NCI-H1436 (cell line): Measurements from ENCODE around the gene LHX5.

Source experiments
- DNase-seq: peaks from one replicate; lab custom pipeline; 2025; lab: John Stamatoyannopoulos, UW

Gene LHX5

DNA sequence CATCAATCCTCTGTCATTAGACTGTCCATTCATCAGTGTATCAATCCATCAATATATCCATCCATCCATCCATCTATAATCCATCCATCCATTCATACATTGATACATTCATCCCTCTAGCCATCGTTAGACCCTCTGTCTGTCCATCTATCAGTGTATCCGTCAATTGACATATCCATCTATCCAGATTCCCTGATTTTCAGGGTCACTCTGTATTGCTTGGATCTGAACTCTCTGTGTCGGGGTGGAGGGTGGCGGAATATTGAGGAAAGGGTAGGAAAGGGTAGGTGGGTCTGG is 32.4 kb downstream of the LHX5 start:
- DNase-seq = no peak

DNA sequence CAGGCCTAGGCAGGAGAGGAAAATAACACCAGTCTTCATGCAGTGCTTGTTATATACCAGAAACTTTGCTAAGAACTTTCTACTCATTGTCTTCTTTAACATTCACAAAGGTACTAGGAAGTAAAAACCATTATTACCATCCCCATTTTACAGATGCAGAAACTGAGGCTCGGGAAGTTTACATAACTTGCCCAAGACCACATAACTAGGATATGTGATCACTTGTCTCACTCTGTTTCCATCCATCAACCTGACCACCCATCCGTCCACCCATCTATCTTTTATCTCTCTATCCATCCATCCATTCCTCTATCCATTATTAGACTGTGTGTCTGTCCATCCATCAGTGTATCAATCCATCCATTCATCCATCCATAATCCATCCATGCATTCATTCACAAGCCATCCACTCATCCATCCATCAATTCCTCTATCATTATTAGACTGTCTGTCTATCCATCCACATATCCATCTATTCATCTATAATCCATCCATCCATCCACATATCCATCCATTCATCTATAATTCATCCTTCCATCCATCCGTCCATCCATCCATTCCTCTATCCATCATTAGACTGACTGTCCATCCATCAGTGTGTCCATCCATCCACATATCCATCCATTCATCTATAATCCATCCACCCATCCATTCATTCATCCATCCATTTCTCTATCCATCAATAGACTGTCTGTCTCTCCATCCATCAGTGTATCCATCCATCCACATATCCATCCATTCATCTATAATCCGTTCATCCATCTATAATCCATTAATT is 33.0 kb downstream of the LHX5 start:
- DNase-seq = no peak

DNA sequence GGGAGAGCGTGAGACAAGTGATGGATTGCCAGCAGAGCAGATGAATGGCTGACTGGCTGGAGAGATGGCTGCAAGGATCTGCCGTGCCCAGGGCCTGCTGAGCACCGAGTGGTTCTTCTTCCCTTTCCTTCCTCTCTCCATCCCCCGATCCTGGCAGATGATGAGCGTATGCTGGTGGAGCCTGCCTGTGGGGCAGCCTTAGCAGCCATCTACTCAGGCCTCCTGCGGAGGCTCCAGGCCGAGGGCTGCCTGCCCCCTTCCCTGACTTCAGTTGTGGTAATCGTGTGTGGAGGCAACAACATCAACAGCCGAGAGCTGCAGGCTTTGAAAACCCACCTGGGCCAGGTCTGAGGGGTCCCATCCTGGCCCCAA is 34.0 kb downstream of the LHX5 start:
- DNase-seq = no peak

DNA sequence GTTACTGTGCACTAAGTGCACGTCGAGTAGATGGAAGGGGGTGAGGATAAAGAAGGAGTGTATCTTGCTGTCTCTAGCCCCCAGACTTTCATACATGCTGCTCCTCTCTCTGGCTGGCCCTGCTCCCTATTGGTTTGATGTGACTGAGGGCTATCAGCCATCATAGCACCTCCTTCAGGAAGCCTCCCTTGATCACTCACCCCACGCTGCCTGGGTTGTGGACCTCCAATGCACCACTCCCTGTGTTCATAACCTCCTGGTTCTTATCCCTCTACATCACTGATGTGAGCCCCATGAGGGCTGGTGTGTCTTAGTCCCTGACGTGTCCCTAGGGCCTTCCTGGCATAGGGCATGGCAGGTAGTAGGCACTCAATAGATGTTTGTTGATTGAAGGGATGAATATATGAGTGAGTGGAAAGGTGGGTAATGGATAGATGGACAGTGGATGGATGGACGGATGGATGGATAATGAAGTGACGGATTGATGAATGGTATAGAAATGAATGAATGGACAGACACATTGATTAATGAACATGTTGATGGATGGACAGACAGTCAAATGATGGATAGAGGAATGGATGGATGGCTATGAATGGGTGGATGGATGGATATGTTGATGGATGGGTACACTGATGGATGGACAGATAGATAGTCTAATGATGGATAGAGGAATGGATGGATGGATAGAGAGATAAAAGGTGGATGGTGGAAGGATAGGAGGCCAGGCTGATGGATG is 34.5 kb downstream of the LHX5 start:
- DNase-seq = no peak

DNA sequence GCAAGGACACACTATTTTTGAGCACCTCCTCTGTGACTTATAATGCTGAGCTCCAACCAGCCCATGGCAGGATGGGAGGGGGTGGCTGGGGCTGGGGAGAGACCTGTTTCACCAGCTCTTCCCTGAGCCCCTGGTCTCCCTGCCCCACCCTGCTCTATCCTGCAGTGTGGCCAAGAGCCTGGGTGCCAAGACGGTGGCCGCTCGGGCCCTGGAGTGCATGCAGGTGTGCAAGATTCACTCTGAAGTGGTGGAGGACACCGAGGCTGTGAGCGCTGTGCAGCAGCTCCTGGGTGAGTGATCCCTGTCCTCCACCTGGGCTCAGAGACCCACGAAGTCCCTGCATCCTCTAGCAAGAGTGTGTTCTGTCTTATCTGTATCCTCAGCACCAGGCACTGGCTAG is 35.1 kb downstream of the LHX5 start:
- DNase-seq = no peak

DNA sequence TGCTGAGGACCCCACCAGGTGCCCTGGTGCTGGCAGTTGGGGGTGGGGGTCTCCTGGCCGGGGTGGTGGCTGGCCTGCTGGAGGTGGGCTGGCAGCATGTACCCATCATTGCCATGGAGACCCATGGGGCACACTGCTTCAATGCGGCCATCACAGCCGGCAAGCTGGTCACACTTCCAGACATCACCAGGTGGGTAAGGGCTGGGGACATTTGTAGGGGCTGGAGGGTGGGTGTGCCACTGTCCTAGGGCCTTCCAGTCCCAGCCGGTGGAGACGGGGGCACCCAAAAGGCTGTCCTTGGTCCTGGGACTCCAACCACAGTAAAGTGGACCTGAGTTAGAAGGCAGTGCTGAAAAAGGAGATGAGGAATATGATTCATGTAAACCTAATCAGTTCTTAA is 36.3 kb downstream of the LHX5 start:
- DNase-seq = no peak

DNA sequence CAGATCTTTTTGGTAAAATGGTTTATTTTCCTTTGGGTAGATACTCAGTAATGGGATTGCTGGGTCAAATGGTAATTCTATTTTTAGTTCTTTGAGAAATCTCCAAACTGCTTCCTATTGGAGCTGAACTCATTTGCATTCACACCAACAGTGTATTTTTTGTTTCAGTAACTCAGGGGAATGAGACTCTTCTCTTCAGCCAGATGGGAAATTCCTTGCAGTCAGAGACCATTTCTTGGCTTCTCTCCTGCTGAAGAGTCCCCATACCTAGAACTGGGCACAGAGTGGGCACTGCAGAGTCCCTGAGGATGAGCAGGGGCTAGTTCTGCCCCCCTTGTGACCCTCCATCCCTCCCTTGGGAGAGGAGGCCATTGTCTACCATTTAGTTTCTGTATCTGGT is 38.7 kb downstream of the LHX5 start:
- no peak for DNase-seq

DNA sequence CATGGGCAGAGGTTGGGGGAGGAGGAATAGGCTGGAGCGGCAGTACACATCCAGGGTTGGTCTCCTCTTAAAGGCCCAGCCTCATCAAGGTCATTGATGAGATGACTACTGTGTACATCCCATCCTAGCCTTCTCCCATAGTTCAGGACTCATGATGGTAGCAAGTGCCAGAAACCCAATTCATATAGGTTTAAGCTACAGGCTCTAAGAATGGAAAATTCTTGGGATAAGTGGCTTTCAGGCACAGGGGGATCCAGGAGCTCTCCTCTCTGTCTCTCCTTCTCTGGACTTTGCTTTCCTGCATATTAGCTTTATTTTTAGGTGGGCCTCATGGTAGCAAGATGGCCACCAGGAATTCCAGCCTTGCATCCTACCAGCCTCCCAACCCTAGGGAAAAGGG is 43.2 kb downstream of the LHX5 start:
- DNase-seq = no peak

DNA sequence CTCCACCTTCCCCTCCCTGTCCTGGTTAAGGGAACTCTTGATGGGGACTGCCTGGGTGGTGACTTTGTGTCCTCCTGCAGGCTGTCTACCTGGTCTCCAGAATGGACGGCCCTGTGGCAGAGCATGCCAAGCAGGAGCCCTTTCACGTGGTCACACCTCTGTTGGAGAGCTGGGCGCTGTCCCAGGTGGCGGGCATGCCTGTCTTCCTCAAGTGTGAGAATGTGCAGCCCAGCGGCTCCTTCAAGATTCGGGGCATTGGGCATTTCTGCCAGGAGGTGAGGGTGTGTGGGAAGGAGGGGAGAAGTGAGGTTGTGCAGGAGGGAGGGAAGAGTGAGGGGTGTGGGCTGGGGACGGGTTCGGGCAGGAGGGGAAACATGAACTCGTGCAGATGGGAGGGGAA is 43.8 kb downstream of the LHX5 start:
- DNase-seq = no peak

DNA sequence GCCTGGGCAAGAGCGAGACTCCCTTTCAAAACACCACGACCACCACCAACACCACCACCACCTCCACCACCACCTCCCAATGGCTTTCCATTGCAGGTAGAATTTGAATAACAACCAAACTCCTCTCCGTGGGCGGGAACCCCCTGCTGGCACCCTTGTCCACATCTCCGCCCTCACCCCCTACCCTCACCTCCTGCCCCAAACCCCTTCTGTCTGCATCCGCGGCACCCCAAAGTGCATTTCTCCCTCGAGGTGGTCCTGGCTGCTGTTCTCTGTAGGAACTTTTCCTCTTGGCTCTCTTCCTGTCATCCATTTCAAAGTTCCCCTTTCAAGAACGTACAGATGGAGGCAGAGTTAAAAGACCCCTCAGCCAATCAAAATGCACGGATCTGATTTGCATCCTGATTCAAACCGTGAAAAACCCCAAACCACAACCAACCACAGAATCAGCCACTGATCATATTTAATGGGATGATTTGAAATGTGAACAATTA is 45.7 kb downstream of the LHX5 start:
- no peak for DNase-seq

DNA sequence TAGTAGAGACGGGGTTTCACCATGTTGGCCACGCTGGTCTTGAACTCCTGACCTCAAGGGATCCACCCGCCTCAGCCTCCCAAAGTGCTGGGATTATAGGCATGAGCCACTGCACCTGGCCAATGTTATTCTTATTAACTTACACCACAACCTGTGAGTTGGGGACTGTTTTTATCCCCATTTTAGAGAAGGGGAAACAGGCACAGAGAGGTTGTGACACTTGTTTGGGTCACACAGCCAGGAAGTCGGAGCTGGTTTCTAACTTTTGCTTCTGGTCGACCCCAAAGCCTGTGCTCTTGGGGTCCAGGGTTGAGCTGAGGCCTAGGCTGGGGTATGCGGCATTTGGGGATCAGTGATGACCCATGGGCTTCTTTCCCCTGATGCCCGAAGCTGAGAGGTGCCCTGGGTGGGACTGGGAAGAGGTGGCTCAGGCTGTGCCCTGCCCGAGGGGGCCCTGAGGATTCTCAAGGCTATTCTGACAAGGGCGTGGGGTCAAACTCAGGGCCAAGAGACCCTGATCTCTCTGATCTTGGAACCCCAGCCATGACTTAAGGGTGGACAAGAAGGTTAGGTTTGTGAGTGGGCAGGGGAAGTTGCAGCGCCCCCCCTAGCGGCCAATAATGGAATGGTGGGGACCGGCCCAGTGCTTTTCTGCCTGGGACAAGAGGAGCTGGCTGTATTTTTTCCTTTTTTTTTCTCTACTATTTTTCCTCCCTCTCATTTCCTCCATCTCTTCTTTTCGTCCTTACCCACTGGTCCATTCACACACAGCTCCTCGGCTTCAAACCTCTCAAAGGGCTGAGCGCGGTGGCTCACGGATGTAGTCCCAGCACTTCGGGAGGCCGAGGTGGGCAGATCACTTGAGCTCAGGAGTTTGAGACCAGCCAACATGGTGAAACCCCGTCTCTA is 46.5 kb downstream of the LHX5 start:
- peak; percentile 7 for DNase-seq

DNA sequence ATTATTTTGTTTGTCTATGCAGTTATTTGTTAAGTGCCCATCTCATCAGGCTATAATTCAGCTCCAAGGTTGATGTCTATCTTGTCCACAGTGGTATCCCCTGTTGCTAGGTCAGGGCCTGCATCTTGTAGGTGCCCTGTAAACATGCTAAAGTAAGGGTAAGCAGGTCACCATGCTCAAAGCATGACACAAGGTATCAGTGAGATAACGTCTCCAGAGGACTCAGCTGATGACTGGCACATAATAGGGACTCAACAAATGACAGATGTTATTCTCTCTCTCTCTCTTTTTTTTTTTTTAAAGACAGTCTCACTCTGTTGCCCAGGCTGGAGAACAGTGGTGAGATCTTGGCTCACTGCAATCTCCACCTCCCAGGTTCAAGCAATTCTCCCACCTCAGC is 47.2 kb downstream of the LHX5 start:
- DNase-seq = no peak

DNA sequence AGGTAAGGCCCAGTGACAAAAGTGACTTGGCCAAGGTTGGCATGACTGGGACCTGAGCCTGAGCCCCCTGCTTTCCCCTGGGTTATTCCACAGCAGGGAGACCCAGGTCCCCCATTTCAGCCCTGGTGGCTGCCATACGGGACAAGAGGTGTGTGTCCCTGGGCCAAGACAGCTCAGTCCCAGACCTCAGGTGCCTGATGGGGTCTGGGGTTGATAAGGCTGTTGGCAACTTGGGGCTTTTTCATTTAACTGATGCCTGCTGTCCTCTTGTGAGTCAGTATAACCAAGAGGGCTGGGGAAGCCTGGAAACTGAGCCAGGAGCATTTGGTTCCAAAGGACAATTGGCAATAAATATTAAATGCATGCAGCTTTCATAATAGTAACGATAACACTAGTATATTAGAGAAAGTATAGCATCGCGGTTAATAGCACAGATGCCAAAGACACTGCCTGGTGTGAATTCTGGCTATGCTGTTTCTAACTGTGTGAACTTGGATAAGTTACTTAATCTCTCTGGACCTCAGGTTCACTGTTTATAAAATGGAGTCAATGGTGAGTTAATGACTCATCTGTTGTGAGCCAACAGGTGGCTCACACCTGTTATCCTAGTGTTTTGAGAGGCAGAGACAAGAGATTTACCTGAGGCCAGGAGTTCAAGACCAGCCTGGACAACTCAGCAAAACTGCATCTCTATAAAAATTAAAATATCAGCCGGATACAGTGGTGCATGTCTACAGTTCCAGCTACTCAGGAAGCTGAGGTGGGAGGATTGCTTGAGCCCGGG is 48.6 kb downstream of the LHX5 start:
- no peak for DNase-seq

DNA sequence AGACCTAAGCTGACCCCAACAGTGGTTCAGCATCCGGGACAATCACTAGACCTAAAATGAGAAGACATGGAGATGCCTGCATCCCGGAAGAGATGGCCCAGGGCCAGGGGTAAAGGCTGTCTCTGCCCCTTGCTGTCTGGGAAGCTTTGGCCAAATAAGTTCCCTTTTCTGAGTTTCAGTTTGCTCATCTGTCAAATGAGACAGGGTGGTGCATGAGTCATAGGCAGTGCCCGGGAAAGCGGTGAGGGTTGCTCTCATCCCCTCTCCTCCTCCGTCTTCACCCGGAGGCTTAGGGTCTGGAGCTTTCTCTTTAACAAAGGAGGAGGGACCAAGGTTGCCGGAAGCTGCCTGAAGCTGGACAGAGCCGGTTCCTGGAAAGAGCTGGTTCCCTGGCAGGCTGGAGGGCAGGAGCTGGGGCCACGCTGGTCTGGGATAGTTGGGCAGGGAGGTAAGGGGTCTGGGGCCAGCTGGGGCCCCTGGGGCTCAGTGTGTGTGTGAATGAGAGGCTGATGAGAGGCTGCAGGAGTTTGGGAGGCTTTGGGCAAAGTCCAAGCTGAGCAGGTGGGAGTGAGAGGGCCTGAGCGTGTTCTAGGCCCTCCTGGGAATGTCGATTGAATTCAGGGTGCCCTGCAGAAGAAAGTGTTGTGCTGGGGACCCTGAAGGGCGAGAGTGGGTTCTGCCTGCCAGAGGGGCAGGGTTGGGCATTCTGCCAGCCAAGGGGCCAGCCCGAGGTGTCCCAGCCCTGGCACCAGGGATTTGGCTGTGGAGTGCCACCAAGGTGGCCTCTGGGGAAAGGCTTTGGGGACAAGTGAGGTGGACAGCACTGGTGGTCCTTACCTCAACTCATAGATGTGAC is 49.4 kb downstream of the LHX5 start, which contains the start of gene SDSL:
SDSL (plus strand) TSS at position 351 of the 856 bp plus-strand sequence. CDS start 5,603 bp downstream, outside the sequence.
- peak; percentile 24 for DNase-seq

DNA sequence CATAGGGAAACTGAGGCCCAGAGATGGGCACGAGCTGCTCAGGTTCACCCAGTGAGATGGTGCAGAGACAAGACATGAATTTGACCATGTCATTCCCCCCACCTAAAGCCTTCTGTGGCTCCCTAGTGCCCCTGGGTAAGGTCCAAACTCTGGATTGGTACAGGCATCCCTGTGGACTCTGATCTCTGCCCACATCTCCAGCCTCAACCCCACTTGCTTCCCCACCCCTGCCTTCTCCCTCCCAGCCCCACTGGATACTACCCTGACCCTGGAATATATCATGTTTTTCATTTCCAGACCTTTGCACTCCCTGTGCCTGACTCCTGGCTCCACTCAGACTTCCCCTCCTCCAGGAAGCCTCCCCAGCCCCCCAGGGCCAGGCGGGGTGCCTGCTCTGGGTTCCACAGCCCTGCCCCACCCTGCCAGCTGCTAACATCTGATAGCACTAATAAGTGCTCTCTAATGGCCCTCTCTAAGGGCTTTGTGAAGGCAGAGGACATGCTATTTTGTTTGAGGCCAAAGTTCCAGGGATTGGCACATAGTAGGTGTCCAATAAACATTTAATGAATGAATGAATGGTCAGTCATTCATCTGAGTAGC is 50.6 kb downstream of the LHX5 start:
- DNase-seq = no peak

DNA sequence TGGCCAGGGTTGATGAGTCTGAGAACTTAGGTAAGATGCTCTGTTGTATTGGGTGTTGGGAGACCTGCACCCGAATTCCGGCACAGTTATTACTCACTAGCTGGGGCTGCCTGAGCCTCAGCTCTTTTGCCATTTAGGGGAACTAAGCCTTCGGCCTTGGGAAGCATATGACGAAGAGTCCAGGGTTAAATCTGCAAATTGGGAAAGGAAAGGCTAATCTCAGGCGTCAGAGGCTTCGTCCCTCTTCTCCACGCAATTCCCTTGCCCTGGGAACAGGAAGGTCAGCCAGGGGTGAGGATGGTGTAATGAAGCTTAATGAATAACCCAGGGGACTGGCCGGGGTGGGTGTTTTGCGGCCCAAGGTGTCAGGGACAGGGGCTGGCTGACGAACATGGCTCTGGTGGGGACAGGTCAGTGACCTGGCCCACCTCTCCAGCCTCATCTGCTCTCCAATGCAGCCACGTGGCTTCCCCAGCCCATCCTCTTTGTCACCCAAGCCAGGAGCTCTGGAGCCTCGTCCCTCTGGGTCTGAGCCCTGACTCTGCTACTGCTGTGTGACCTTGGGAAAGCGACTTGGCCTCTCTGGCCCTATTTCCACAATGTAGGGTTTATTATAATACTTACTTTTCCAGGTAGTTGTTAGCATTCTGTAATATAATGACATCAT is 53.3 kb downstream of the LHX5 start:
- DNase-seq = no peak

DNA sequence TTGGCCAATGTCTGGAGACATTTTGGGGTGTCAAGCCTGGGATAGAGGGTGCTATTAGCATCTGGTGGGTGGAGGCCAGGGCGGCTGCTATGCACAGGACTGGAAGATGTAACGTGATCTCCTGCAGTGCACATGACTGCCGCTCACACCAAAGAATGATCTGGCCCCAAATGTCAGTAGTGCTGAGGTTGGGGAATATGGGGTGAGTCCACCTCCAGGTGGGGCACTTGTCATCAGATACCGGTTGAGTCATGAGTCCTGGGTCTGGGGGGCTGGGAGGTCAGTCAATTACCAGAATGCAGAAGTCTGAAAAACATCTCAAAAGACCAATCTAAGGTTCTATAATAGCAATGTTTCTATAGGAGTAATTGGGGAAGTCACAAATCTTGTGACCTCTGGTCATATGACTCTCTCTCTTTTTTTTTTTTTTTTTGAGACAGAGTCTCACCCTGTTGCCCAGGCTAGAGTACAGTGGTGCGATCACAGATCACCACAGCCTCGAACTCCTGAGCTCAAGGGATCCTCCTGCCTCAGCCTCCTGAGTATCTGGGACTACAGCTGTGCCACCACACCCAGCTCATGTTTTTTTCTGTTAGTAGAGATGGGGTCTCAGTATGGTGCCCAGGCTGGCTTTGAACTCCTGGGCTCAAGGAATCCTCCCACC is 55.4 kb downstream of the LHX5 start:
- DNase-seq = no peak

DNA sequence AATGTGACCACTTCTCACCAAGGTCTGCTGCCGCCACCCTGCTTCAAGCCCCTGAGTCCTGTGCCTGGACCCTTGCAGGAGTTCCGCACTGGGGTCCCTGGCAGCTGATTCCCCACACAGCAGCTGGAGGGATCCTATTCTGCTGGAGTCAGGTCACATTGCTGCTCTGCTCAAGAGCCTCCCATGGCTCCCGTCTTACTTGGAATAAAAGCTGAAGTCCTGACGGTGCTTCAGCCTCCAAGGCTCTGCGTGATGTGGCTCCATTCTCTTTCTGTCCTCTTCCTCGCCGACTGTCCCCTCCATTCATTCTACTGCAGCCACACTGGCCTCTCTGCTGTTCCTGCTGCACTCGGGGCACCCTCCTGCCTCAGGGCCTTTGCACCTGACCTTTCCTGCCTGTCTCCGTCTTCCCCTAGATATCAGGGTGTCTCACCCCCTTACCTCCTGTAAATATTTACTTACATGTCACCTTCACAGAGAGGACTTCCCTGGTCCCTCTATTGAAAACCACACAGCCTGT is 57.1 kb downstream of the LHX5 start:
- DNase-seq = no peak

DNA sequence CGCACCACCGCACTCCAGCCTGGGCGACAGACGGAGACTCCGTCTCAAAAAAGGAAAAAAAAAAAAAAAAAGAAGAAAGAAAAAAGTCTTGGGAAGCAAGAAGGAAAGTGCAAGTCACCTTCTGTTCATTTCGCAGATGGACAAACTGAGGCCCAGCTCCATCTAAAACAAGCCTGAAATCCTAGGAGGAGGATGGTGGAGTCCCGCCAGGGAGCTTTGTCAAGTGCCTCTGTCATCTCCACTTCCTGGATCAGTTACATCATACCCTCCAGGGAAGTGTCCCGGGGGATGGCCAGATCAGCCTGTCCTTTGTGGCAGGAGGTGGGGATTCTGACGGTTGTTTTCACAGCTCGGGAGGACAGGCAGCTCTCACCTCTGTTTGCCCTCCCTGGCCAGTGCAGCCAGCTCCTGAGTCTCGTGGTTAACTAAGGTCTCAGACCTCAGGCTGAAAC is 58.2 kb downstream of the LHX5 start:
- DNase-seq = peak; percentile 15
